SK-N-SH (cell line): Measurements from ENCODE around the gene DCP2. TPM values are rescaled to one million over a fixed set of nuclear protein-coding genes. Genes with fewer than 3 reads are reported as not detected.

Experiments
- CTCF ChIA-PET: fragments of 300-600, 350-600 bp; formaldehyde crosslinking; extraction: SDS; loops from one replicate; lab custom pipeline; 2021; lab: Yijun Ruan, JAX
- POLR2A ChIA-PET: fragments of 350-600 bp; sonication (Branson Sonifier 250); formaldehyde crosslinking; extraction: SDS; loops from one replicate; lab custom pipeline; 2020; ENCODE audit warnings: antibody characterized with exemption, inconsistent platforms; lab: Yijun Ruan, JAX
- DNase-seq: peaks from one replicate; pipeline ENCODE4 v3.0.0; 2012
- H2AFZ ChIP-seq: fragments of 200-600 bp; sonication (generic); 2 replicates; pipeline ENCODE4 v1.8.1; 2016; ENCODE audit warnings: antibody characterized with exemption, mild to moderate bottlenecking, low read depth
- H3F3A ChIP-seq: fragments of 200-600 bp; sonication (generic); replicated peaks from 2 replicates; pipeline ENCODE3; 2016; ENCODE audit warnings: antibody characterized with exemption, mild to moderate bottlenecking; ENCODE audit not compliant: insufficient read depth
- H3K27ac ChIP-seq, 2 experiments: fragments of 200-500 bp in 1 of 2; fragments of 200-600 bp in 1 of 2; sonication (Bioruptor generic) in 1 of 2; sonication (generic), shearing (Covaris generic) in 1 of 2; 2 replicates each; pipeline versions ENCODE4 v1.5.1 to v1.6.1; 2014 to 2016; ENCODE audit warnings: low read depth in 2 of 2, inconsistent platforms in 1 of 2, low read length in 1 of 2, mild to moderate bottlenecking in 1 of 2, mixed read lengths in 1 of 2
- H3K27me3 ChIP-seq: fragments of 200-600 bp; sonication (generic), shearing (Covaris generic); 2 replicates; pipeline ENCODE4 v1.6.1; 2016; ENCODE audit warnings: mixed run types; ENCODE audit not compliant: insufficient read depth
- H3K36me3 ChIP-seq, 2 experiments: fragments of 200-500 bp in 1 of 2; fragments of 200-600 bp in 1 of 2; sonication (Bioruptor generic) in 1 of 2; sonication (generic) in 1 of 2; replicated peaks in 1 of 2; 2 replicates each; pipeline versions ENCODE3 to v1.5.1; 2014 to 2016; ENCODE audit warnings: low read length in 1 of 2, mild to moderate bottlenecking in 1 of 2; ENCODE audit not compliant: insufficient read depth in 2 of 2, control insufficient read depth in 1 of 2
- H3K4me1 ChIP-seq, 2 experiments: fragments of 200-500 bp in 1 of 2; fragments of 200-600 bp in 1 of 2; sonication (Bioruptor generic) in 1 of 2; sonication (generic), shearing (Covaris generic) in 1 of 2; 2 replicates each; pipeline versions ENCODE4 v1.5.1 to v1.6.1; 2014 to 2016; ENCODE audit warnings: low read depth in 1 of 2, low read length in 1 of 2, mixed run types in 1 of 2; ENCODE audit not compliant: insufficient read depth in 2 of 2, control insufficient read depth in 1 of 2
- H3K4me2 ChIP-seq: fragments of 200-600 bp; sonication (generic), shearing (Covaris generic); 2 replicates; pipeline ENCODE4 v1.6.1; 2017; ENCODE audit warnings: mixed run types
- H3K4me3 ChIP-seq, 2 experiments: fragments of 200-500 bp in 1 of 2; fragments of 200-600 bp in 1 of 2; sonication (Bioruptor generic) in 1 of 2; sonication (generic), shearing (Covaris generic) in 1 of 2; 2 replicates each; pipeline versions ENCODE4 v1.5.1 to v1.8.1; 2014 to 2016; ENCODE audit warnings: low read depth in 2 of 2, inconsistent platforms in 1 of 2, low read length in 1 of 2, mild to moderate bottlenecking in 1 of 2, mixed read lengths in 1 of 2, moderate library complexity in 1 of 2
- H3K79me2 ChIP-seq: fragments of 200-600 bp; sonication (generic); 2 replicates; pipeline ENCODE4 v1.8.1; 2017; ENCODE audit warnings: mild to moderate bottlenecking; ENCODE audit not compliant: insufficient read depth
- H3K9ac ChIP-seq: fragments of 200-600 bp; sonication (generic); 2 replicates; pipeline ENCODE4 v1.6.1; 2017; ENCODE audit warnings: mixed run types
- H3K9me2 ChIP-seq: fragments of 200-600 bp; sonication (generic); 2 replicates; pipeline ENCODE4 v1.6.1; 2017; ENCODE audit warnings: mixed run types
- H3K9me3 ChIP-seq: fragments of 200-600 bp; sonication (generic); 2 replicates; pipeline ENCODE4 v1.6.1; 2017; ENCODE audit warnings: mixed run types, mild to moderate bottlenecking, moderate library complexity
- H4K20me1 ChIP-seq: fragments of 200-600 bp; sonication (generic); 2 replicates; pipeline ENCODE4 v1.6.1; 2017; ENCODE audit warnings: mild to moderate bottlenecking, mixed run types; ENCODE audit not compliant: insufficient read depth
- CHD2 ChIP-seq: fragments of 150-350 bp; IDR thresholded peaks from 2 replicates; pipeline ENCODE4 v1.6.1; 2018; ENCODE audit warnings: low read length; ENCODE audit not compliant: partially characterized antibody
- ELF1 ChIP-seq: IDR thresholded peaks from 2 replicates; pipeline ENCODE4 v1.4.0; 2012
- EZH2phosphoT487 ChIP-seq: fragments of 200-600 bp; sonication (generic); IDR thresholded peaks from 2 replicates; pipeline ENCODE4 v1.6.1; 2017; ENCODE audit warnings: low read depth, mixed run types, mild to moderate bottlenecking, antibody characterized with exemption, moderate library complexity, borderline replicate concordance
- FOSL2 ChIP-seq: IDR thresholded peaks from 2 replicates; pipeline ENCODE4 v1.4.0; 2012; ENCODE audit warnings: low read depth, mild to moderate bottlenecking, moderate library complexity, borderline replicate concordance
- FOXJ3 ChIP-seq: sonication (generic); formaldehyde crosslinking; IDR thresholded peaks from 2 replicates; pipeline ENCODE4 v1.5.1; 2020; ENCODE audit warnings: mild to moderate bottlenecking, missing genetic modification reagents
- FOXM1 ChIP-seq: IDR thresholded peaks from 2 replicates; pipeline ENCODE4 v1.4.0; 2012; ENCODE audit warnings: low read depth, mild to moderate bottlenecking
- GABPA ChIP-seq: IDR thresholded peaks from 2 replicates; pipeline ENCODE4 v1.4.0; 2012; ENCODE audit warnings: low read depth, mild to moderate bottlenecking
- MAX ChIP-seq: IDR thresholded peaks from 2 replicates; pipeline ENCODE4 v1.4.0; 2012; ENCODE audit warnings: low read depth
- MEF2A ChIP-seq: IDR thresholded peaks from 2 replicates; pipeline ENCODE4 v1.4.0; 2012; ENCODE audit warnings: low read depth, borderline replicate concordance
- NRF1 ChIP-seq: IDR thresholded peaks from 2 replicates; pipeline ENCODE4 v1.6.1; 2012; ENCODE audit warnings: low read depth, mild to moderate bottlenecking, low read length
- POLR2AphosphoS5 ChIP-seq: IDR thresholded peaks from 2 replicates; pipeline ENCODE4 v1.6.1; 2012; ENCODE audit warnings: low read depth, low read length
- RAD21 ChIP-seq: IDR thresholded peaks from 2 replicates; pipeline ENCODE4 v1.6.1; 2012; ENCODE audit warnings: mild to moderate bottlenecking, low read length
- RCOR1 ChIP-seq: fragments of 150-350 bp; IDR thresholded peaks from 2 replicates; pipeline ENCODE4 v1.6.1; 2017; ENCODE audit warnings: antibody characterized with exemption, low read length
- RXRA ChIP-seq: IDR thresholded peaks from 2 replicates; pipeline ENCODE4 v1.4.0; 2012; ENCODE audit warnings: low read depth, mild to moderate bottlenecking, borderline replicate concordance
- SIN3A ChIP-seq: IDR thresholded peaks from 2 replicates; pipeline ENCODE4 v1.6.1; 2012; ENCODE audit warnings: low read depth, mild to moderate bottlenecking, low read length, moderate library complexity, borderline replicate concordance
- SMC3 ChIP-seq: IDR thresholded peaks from 2 replicates; pipeline ENCODE4 v1.6.1; 2012; ENCODE audit warnings: low read depth, low read length, improper control_type of control experiment
- TAF1 ChIP-seq: IDR thresholded peaks from 2 replicates; pipeline ENCODE4 v1.6.1; 2012; ENCODE audit warnings: low read depth, mild to moderate bottlenecking, low read length, moderate library complexity, borderline replicate concordance
- TCF12 ChIP-seq: IDR thresholded peaks from 2 replicates; pipeline ENCODE4 v1.4.0; 2012
- TEAD4 ChIP-seq: IDR thresholded peaks from 2 replicates; pipeline ENCODE4 v1.4.0; 2012; ENCODE audit warnings: mild to moderate bottlenecking, borderline replicate concordance; ENCODE audit not compliant: insufficient read depth
- WGBS: methylation state at CpG from one replicate; pipeline ENCODE4 v1.1.6; 2017; ENCODE audit warnings: low lambda C conversion rate; 5-methylcytosine and 5-hydroxymethylcytosine counted together
- polyA plus RNA-seq, 3 experiments: library from polyadenylated mRNA; depleted of rRNA; stranded (reverse); fragments of >200 nt; gene quantifications; 2 replicates each; pipeline ENCODE4 v1.2.3, GENCODE V29; 2012

Gene DCP2
- polyA plus RNA-seq, 1 of the 3 experiments (the other 2 are of a cell fraction): 6.0 TPM

- DNase-seq: no peak
- POLR2A ChIA-PET: no interaction called here
- Histone ChIP-seq H3K4me1 (peaks cover 0 to 5% of the 10 kb centered on the region in 2 experiments; a peak in 2 of 4 replicates), H2AFZ (no peak overlapping the region), H3K79me2 (no peaks in the 10 kb centered on the region), H3K9me2 (no peaks in the 10 kb centered on the region), H3K27ac (no peak overlapping the region), H3K36me3 (no peaks in the 10 kb centered on the region), H3K4me3 (no peak overlapping the region), H3K9me3 (no peaks in the 10 kb centered on the region), H4K20me1 (no peaks in the 10 kb centered on the region), H3K9ac (no peak overlapping the region), H3K27me3 (no peaks in the 10 kb centered on the region), H3K4me2 (no peak overlapping the region), H3F3A (peaks cover 4% of the 10 kb centered on the region)
- WGBS: 88% methylated on average over 13 of the region's 13 CpGs
- TF ChIP-seq MAX (no peak), RXRA (no peak), TEAD4 (no peak), TAF1 (no peak), FOSL2 (no peak), ELF1 (no peak), NRF1 (no peak), RCOR1 (no peak), FOXJ3 (no peak), CHD2 (no peak), EZH2phosphoT487 (no peak), RAD21 (no peak), FOXM1 (no peak), GABPA (no peak), SMC3 (no peak), POLR2AphosphoS5 (no peak)
- CTCF ChIA-PET: interaction anchor here (1.9 kb wide), 1 partner anchor 38 kb away, joined by 7 read pairs; no protein-coding TSS in a partner anchor
Observed at GRCh38 chr5:113034182-113034773, 57.7 kb downstream of the DCP2 start.

GRCh38 chr5:113035096-113035495 is 58.5 kb downstream of the DCP2 start:
- POLR2A ChIA-PET: no interaction called here
- H3K36me3 ChIP-seq: no peaks in the 10 kb centered on the region

More at GRCh38 chr5:113035096-113035495, 58.5 kb downstream of the DCP2 start:
- Histone ChIP-seq H3K27me3 (no peaks in the 10 kb centered on the region), H3K27ac (no peak overlapping the region), H4K20me1 (no peaks in the 10 kb centered on the region), H3K4me2 (no peak overlapping the region), H3K9me2 (no peaks in the 10 kb centered on the region), H3K4me1 (peaks cover 0 to 5% of the 10 kb centered on the region in 2 experiments; a peak in 2 of 4 replicates), H2AFZ (no peak overlapping the region), H3K4me3 (no peak overlapping the region), H3K9ac (no peak overlapping the region), H3K9me3 (no peaks in the 10 kb centered on the region), H3K79me2 (no peaks in the 10 kb centered on the region), H3F3A (no peaks in the 10 kb centered on the region)
- CTCF ChIA-PET: no interaction called here
- TF ChIP-seq MEF2A (no peak), SIN3A (no peak), TCF12 (no peak)
- 87% methylated on average over 1 of the region's 1 CpG for WGBS
- no peak for DNase-seq
